GOT3 (cell line): Measurements from ENCODE around the gene NTPCR.
"Not testable (repeated sequence)": the region's sequence is repeated elsewhere in the genome, so short reads cannot be mapped to it uniquely, and the experiment has no call there.

Experiments used
- DNase-seq: peaks from one replicate; lab custom pipeline; 2025; ENCODE audit warnings: mixed read lengths; lab: John Stamatoyannopoulos, UW

The NTPCR gene, protein sequence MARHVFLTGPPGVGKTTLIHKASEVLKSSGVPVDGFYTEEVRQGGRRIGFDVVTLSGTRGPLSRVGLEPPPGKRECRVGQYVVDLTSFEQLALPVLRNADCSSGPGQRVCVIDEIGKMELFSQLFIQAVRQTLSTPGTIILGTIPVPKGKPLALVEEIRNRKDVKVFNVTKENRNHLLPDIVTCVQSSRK

GRCh38 chr1:232950197-232951176 lies at the start of gene NTPCR:
TSS of gene NTPCR (plus strand) at chr1:232950611. CDS start at chr1:232950711, 100 bp downstream.
- DNase-seq = peak; percentile 88

DNA sequence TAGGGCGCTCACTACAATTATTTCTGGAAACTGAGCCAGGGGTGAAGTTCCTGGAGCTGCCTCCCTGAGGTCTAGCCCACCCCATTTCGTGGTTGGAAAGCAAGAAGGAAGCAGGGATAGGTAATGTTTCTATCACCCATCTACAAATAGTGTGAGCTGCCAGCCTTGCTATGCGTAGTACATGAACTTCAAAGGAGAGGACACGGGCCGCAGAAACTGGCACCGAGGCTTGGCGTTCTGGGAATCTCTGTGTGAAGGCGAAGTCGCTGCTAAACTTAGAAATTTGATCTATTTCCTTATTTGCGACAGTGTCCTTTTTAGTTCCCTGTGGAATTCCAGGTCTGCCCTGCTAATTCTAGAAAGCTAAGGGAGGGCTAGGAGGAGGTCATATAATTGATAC lies 49.6 kb upstream of the NTPCR start:
- DNase-seq = no peak

DNA sequence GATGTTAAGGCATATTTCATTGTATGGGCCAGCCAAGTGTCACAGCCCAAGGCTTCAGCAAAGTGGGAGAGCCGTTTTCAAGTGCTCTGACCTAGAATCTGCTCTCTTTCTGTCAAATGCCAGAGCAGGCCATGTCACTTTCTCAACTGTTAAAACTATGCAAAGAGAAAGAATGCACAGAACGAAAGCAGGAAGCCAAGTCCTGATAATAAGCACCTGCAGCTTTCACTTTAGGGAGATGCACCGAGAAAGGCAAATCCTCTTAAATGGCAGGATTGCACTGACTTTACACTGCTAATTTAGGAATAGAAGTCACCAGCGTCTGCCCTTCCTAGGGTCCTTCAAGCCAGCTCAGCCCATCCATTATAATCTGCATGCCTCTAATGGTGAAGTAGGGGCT lies 49.2 kb upstream of the NTPCR start:
- no peak for DNase-seq

DNA sequence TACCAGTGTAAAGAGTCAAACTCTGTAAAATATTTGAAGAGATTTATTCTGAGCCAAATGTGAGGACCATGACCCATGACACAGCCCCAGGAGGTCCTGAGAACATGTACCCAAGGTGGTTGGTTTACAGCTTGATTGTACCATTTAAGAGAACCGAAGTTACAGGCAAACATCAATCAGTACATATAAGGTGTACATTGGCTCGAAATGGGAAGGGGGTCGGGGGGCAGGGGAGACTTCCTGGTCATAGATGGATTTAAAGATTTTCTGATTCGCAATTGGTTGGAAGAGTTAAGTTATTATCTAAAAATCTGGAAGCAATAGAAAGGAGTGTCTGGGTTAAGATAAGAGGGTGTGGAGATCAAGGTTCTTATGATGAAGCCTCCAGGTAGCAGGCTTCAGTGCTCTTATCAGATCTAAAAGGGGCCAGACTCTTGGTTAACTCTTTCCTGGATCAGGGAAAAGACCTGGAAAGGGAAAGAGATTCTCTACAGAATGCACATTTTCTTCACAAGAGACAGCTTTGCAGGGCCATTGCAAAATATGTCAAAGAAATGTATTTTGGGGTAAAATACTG lies 47.5 kb upstream of the NTPCR start:
- DNase-seq = no peak

GRCh38 chr1:232904131-232904530 lies 46.3 kb upstream of the NTPCR start:
- no peak for DNase-seq

GRCh38 chr1:232904566-232904965 lies 45.8 kb upstream of the NTPCR start:
- DNase-seq = peak; percentile 30

DNA sequence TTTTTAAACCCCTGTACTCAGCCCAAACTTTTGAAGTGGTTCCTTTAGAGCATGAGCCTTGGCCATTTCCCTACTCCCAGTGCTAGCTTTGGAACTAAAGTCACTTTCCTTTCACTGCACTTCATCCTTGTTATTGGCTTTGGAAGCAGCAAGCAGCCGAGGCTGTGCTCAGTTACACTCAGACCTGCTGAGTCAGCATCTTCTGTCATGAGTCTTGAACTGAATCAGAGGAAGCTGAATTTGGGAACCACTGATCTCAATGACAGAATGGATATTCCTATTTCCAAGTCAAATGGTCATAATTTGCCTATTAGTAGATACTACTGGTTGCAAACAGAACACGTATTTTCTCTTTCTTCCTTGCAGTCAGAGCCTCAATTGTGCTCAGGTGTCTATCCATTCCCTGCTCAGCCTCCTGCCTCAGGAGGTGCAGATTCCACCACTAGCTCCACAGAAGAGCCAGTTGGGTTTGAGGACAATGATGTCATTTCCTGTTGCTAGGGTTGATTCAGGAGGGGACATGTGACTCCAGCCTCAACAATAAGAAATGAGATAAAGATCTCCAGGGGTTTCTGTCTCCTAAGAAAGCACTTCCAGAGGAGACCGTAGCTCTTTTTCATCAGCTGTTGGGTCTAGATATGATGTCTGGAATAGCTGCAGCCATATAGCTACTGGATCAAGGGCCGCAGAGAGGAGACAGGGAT lies 44.9 kb upstream of the NTPCR start:
- no peak for DNase-seq

DNA sequence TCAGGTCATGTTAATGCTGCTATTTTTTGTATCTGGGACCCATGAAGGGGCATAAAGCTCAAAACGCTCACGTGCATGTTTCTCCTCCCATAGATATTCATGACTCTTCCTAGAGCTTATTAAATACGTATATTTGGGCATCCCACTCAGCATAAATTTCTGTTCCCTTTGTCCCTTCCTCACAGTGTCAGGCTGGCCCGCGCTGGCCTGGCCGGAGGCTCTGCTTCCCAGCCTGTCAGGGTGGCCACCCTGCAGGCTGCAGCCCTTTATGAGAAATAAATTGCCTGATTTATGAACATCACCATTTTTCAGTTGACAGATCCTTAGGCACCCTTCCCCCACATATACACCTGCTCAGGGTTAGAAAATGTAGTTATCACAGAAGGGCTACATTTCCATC lies 44.0 kb upstream of the NTPCR start:
- DNase-seq = no peak

GRCh38 chr1:232908831-232909230 lies 41.6 kb upstream of the NTPCR start:
- DNase-seq = no peak

GRCh38 chr1:232909752-232910151 lies 40.7 kb upstream of the NTPCR start:
- DNase-seq = no peak

DNA sequence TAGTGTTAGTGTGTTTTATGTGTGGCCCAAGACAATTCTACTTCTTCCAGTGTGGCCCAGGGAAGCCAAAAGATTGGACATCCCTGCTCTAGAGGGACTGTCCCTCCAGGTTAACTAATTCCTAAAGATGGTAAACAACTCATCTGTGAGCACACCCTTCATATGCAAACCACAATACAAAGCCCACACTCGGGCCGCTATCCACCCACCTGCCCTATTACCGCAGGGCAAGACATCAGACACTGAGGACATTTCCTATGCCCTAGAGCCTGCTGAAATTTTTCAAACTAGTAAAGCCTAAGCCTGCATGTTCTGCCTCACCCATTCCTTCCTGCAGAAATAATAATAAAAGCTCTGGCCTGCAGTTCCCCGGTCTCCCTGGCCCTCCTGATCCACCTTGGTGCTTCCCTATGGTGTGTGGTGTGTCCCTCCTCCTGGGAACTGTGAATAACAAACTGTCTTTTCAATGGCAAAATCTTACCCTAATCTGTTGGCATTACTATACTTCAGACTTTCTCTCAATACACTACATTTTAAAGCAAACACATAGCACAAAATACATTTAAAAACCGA lies 39.3 kb upstream of the NTPCR start:
- no peak for DNase-seq

- DNase-seq = no peak
Measured at GRCh38 chr1:232912845-232913580, 37.4 kb upstream of the NTPCR start.

DNA sequence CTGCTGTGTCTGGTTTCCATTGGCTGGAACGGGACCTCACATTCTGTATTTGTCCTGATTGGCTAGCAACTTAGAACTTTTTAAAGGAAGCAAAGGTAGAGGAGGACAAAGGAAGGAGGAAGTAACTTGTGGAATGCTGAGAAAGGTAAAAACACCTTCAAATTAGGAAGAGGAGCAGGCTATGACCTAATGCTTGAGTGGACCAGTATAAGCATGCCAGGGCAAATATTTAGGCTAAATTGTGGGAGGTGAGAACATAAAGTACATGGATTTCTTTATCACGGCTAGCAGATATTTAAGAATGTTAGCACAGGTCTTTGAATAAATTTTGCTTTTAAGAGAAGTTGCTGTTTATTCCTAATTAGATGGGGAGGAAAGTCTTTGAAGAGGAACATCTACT lies 36.1 kb upstream of the NTPCR start:
- not testable (repeated sequence) for DNase-seq

- no peak for DNase-seq
Measured at GRCh38 chr1:232915212-232915611, 35.2 kb upstream of the NTPCR start.

GRCh38 chr1:232917053-232917452 lies 33.4 kb upstream of the NTPCR start:
- no peak for DNase-seq

DNA sequence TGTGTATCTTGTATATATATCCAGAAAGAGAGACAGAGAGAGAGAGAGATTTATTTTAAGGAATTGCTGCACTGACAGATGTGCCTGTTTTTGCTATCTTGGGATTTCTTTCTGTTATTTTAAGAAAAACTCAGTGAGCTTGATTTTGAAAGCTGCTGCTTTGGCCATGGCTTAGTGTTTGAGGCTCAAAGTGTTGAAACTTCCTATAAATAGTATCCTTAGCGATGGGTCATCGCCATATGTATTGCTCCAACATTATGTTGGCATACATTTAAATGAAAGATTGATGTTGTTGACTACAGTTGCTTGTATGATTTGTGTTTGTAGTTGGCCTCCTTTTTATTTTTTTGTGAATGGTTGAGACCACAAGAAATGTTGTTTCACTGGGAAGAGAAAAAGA lies 29.0 kb upstream of the NTPCR start:
- no peak for DNase-seq

- no peak for DNase-seq
Measured at GRCh38 chr1:232922485-232922884, 27.9 kb upstream of the NTPCR start.

- no peak for DNase-seq
Measured at GRCh38 chr1:232923739-232924386, 26.5 kb upstream of the NTPCR start.

GRCh38 chr1:232924874-232925273 lies 25.5 kb upstream of the NTPCR start:
- no peak for DNase-seq

DNA sequence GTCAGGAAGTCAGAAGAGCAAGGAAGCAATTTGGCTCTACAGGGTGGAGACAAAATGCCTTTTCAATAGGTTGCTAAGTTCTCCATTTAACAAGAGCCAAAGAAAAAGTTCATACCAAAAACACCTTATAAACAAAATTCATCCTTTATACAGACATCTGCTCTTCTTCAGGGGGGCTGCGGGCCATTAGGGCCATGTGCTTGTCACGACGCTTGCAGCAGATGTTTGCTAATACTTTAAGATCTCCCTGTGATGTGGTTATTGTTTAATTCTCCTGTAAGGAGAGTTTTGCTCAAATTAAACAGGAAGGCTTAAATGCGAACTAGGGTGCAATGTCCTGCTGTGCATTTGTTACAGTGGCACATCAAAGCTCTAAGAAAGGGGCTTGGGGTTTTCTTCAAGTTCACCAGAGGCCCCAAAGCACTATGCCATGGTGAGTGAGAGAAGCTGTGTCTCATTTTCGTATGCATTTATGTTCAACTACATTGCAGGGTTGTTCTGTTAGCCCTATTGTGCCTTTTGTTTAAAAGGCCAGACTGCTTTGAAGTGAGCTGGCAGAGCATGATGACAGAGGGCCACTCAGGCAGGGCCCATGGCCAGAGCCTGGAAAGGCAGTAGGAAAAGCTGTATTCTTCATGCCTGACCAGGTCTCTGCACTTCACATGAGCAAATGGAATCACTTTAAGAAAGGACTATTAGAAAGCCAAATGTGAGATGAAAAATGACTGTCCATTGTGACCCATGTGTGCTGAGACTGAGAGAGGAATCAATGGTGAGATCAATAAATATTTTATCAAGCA lies 24.8 kb upstream of the NTPCR start:
- no peak for DNase-seq
